GM19193 (cell line): ENCODE results near the gene SHCBP1L.

Experiments used
- POLR2A ChIP-seq: IDR thresholded peaks from 4 replicates; pipeline ENCODE4 v1.6.1; 2011; ENCODE audit not compliant: insufficient read depth, insufficient read length; ENCODE audit errors: extremely low read depth

The SHCBP1L gene

GRCh38 chr1:182952677-182953444 lies at the start of gene SHCBP1L:
Gene SHCBP1L, minus strand, starts transcription at chr1:182953166. Its CDS starts 33 bp downstream, at chr1:182953133.
- no peak for TF ChIP-seq POLR2A

DNA sequence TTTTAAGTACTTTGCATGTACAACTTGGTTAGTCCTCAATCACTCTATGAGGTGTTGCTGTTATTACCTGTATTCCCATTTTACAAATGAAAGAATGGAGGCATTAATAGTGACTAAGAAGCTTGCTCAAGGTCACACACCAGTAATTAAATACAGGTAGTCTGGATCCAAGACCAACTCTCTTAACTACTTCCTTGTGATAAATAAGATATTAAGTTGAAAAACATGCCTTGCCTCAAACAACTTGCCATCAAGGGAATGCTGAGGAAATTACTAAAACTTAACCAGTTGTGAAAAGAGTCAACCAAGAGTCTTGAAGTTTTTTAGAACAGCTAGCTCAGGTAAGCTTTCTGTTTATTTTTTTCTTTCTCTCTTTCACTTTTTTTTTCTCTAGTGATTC lies 49.3 kb upstream of the SHCBP1L start:
- TF ChIP-seq POLR2A: no peak

- TF ChIP-seq POLR2A: no peak
Measured at GRCh38 chr1:183000167-183000962, 47.4 kb upstream of the SHCBP1L start.

DNA sequence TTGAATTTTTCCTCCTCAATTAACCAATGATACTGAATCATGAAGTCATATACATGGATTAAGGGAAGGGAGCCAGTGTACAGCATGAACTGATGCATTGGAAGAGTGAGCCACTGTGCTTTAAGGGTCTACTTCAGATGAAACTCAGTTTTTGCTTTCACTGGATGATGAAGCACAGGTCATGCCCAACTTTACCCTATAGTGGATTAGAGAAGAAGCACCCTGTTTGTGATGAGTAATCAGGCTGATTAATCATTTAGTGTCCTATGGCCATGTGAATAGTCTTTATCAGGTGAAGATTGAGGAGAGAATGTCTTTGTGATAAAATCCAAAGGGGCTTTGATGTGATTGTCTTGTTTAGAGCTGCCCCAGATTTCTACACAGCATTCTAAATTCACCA lies 45.5 kb upstream of the SHCBP1L start:
- no peak for TF ChIP-seq POLR2A

DNA sequence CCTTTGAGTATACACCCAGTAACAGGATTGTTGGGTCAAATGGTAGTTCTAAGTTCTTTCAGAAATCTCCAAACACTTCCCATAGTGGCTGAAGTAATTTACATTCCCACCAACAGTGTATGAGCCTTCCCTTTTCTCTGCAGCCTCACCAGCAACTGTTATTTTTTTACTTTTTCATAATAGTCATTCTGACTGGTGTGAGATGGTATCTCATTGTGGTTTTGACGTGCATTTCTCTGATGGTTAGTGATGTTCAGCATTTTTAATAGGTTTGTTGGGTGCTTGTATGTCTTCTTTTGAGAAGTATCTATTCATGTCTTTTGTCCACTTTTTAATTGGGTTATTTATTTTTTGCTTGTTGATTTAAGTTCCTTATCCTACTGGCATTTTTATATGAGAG lies 43.9 kb upstream of the SHCBP1L start:
- TF ChIP-seq POLR2A: no peak

DNA sequence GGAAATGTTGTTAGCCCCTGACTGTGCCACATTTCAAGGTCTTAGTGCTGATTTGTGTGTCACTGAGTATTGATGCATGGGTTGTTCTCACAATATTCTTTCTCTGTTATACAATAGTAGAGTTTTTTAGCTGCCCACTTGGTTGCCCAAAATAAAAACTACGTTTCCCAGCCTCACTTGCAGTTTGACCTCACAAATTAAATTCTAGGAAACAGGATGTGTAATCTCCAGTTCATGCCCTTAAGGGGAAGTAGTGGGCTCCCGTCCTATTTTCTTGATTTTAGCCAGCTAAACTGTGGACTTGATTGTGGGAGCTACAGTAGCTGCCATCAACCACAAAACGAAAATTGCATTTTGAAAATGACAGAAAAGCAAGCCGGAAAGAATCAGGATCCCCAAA lies 42.9 kb upstream of the SHCBP1L start:
- no peak for TF ChIP-seq POLR2A

GRCh38 chr1:182993746-182994145 lies 40.8 kb upstream of the SHCBP1L start:
- no peak for TF ChIP-seq POLR2A

GRCh38 chr1:182990413-182991144 lies 37.6 kb upstream of the SHCBP1L start:
- no peak for TF ChIP-seq POLR2A

DNA sequence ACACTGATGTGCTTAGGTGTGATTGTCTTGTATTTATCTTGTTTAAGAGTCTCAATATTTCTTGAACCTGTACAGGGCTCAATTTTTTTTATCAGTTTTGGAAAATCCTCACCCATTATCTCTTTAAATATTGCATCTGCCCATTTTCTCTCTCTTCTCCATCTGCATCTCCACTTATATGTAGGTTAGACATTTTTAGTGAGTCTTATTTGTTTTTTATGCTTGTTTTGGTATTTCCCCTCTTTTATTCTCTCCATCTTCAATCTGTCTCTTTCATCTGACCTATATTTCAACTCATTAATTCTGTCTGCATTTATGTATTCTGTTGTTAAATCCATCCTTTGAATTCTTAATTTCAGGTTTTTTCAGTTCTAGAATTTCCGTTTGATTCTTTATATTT lies 32.9 kb upstream of the SHCBP1L start:
- no peak for TF ChIP-seq POLR2A

- no peak for TF ChIP-seq POLR2A
Measured at GRCh38 chr1:182984621-182985020, 31.7 kb upstream of the SHCBP1L start.

- TF ChIP-seq POLR2A: no peak
Measured at GRCh38 chr1:182984138-182984537, 31.2 kb upstream of the SHCBP1L start.

GRCh38 chr1:182978151-182978853 lies 25.3 kb upstream of the SHCBP1L start:
- no peak for TF ChIP-seq POLR2A

- no peak for TF ChIP-seq POLR2A
Measured at GRCh38 chr1:182977480-182977879, 24.5 kb upstream of the SHCBP1L start.

GRCh38 chr1:182974506-182975191 lies 21.7 kb upstream of the SHCBP1L start:
- TF ChIP-seq POLR2A: no peak

DNA sequence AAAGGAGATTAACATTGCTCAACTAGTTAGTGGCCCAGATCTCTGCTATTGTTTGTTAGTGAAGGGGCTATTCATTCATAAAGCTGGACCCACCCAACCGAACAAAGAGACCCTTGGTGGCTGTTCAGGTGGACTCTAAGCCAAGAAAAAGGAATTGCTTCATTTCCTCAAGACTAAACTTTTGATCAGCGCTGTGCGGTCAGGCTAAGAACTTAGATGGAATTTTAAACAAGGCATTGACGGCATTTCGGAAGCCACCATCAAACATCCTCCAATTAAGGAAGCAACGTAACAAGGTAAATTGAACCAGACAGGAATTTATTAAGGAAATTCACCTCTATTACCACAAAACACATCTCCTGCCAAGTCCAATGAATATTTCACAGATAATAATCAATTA lies 19.9 kb upstream of the SHCBP1L start:
- no peak for TF ChIP-seq POLR2A

- TF ChIP-seq POLR2A: no peak
Measured at GRCh38 chr1:182972231-182972630, 19.3 kb upstream of the SHCBP1L start.
